Skeletal muscle satellite cell (primary cell): ENCODE results near the gene MBNL3.
"Not testable (repeated sequence)": the region's sequence is repeated elsewhere in the genome, so short reads cannot be mapped to it uniquely, and the experiment has no call there.

Experiments used
- H3K27me3 ChIP-seq: 2 replicates; pipeline ENCODE4 v1.7.0; 2013; ENCODE audit warnings: low read length; ENCODE audit not compliant: control insufficient read depth, insufficient read depth
- H3K36me3 ChIP-seq: 2 replicates; pipeline ENCODE4 v1.7.0; 2013; ENCODE audit warnings: mild to moderate bottlenecking, control low read depth, low read length; ENCODE audit not compliant: insufficient read depth
- H3K4me1 ChIP-seq: 2 replicates; pipeline ENCODE4 v1.7.0; 2013; ENCODE audit warnings: low read length; ENCODE audit not compliant: control insufficient read depth, insufficient read depth
- H3K4me2 ChIP-seq: 2 replicates; pipeline ENCODE4 v1.7.0; 2013; ENCODE audit warnings: mild to moderate bottlenecking, low read length
- H3K4me3 ChIP-seq: 2 replicates; pipeline ENCODE4 v1.7.0; 2013; ENCODE audit warnings: low read length
- H3K9ac ChIP-seq: 2 replicates; pipeline ENCODE4 v1.7.0; 2013; ENCODE audit warnings: mild to moderate bottlenecking, low read depth, low read length, moderate library complexity
- H3K9me3 ChIP-seq: replicated peaks from 2 replicates; pipeline ENCODE4 v1.7.0; 2013; ENCODE audit warnings: mild to moderate bottlenecking, control low read depth, low read length

MBNL3 gene

DNA sequence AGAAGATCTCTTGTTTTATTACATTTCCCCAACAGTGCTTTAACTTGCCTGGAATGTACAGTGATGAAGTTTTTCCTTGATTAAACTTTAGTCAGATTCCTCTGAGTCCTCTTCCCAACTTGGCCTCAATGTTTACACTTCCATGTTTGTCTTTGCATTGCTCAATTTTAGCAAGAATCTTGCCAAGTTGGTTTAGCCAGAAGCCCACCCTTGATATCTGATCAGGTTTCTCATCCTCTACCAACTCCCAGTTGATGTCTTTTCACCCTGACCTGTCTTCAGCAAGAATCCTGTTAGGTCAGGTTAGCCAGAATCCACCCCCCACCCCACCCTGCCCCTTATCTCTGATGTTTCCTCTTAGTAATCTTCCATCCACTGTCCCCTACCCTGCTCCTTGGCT is 120.9 kb downstream of the MBNL3 start:
- Histone ChIP-seq H3K4me3 (no peak overlapping the region), H3K4me2 (no peak overlapping the region), H3K4me1 (no peaks in the 10 kb centered on the region)

DNA sequence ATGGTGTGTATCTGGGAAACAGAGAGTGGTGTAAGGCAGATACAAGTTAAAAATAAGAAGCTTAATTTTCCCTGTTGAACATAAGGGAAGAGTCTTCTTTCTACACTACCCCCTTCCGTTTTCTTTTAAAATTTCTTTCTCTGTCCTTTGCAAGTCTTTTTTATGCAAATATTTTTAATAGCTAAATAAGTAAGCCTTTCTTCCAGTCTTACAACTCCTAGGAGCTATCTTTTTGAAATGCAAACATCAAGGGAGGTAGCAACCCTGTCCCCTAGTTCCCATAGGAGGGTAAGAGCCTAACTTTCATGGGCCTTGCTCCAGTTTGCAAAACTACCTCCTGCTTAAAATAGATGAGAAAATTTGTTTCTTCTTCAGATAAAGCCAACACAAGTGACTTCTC is 121.5 kb downstream of the MBNL3 start:
- Histone ChIP-seq H3K4me2 (no peak overlapping the region), H3K9me3 (no peaks in the 10 kb centered on the region), H3K27me3 (peaks cover 17% of the 10 kb centered on the region), H3K4me3 (no peak overlapping the region), H3K36me3 (no peaks in the 10 kb centered on the region), H3K9ac (no peak overlapping the region), H3K4me1 (no peaks in the 10 kb centered on the region)

More for the DNA sequence above, 120.9 kb downstream of the MBNL3 start:
- H3K27me3 ChIP-seq, result peaks cover 17% of the 10 kb centered on the region
- H3K36me3 ChIP-seq, result no peaks in the 10 kb centered on the region
- no peaks in the 10 kb centered on the region for H3K9me3 ChIP-seq
- no peak overlapping the region for H3K9ac ChIP-seq

DNA sequence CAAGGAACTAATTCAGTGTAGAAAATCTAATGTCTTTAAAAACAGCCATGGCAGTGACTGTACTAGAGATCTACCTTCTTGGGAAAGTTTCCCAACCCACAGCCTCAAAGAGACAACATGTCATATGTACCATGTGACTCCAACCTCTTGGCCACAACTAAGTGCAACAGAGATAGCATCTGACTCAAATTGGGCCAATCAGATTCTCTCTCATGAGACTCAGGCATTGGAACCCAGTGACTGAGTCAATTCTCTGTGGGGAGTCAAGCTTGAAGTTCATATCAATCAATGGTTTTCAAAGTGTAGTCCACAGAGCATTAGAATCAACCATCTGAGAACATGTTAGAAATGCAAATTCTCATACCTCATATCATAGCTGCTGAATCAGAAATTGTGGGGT is 123.3 kb downstream of the MBNL3 start:
- Histone ChIP-seq H3K9ac (no peak overlapping the region), H3K4me1 (no peaks in the 10 kb centered on the region), H3K4me3 (no peak overlapping the region), H3K27me3 (peaks cover 11% of the 10 kb centered on the region), H3K36me3 (no peaks in the 10 kb centered on the region), H3K4me2 (no peak overlapping the region), H3K9me3 (no peaks in the 10 kb centered on the region)

DNA sequence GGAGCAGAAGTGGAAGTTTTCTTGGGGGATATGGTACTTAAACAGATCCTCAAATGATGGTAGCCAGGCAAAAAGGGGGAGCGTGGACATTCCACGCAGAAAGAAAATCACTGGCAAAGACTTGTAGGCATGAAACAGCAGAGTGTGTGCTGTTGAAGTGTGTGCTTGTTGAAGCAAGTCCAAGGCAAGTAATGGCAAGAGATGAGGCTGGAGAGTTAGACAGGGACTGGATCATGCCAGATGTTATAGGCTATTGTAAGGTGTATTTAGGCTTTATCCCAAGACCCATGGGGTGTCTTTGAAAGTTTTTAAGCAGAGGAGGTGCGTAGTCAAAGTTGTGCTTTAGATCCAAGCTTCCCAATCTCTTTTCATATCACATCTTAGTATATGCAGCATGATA is 124.5 kb downstream of the MBNL3 start:
- H3K27me3 ChIP-seq, result peaks cover 4% of the 10 kb centered on the region
- H3K36me3 ChIP-seq, result no peaks in the 10 kb centered on the region
- H3K4me2 ChIP-seq, result no peak overlapping the region
- no peaks in the 10 kb centered on the region for H3K4me1 ChIP-seq
- no peak overlapping the region for H3K9ac ChIP-seq
- H3K9me3 ChIP-seq, result no peaks in the 10 kb centered on the region
- no peak overlapping the region for H3K4me3 ChIP-seq

DNA sequence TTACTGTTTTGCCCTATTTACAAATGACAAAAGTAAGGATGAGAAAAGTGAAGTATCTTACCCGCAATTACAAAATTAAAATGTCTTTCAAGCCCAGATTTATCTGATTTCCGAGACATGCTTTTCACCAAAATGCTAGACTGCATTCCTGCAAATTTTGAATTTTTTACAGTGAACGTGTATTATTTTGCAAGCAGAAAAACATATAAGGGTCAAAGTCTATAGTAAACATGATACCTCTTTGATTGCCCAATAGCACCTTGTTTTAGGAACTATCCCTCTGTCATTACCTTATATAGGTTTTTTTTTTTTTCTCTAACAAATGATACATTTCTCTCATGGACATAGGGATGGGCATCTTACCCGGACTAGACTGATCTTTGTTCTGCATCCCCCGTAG is 135.4 kb downstream of the MBNL3 start:
- Histone ChIP-seq H3K9ac (no peak overlapping the region), H3K27me3 (peaks cover 3% of the 10 kb centered on the region), H3K4me1 (no peaks in the 10 kb centered on the region), H3K4me2 (no peak overlapping the region), H3K36me3 (no peaks in the 10 kb centered on the region), H3K4me3 (no peak overlapping the region), H3K9me3 (no peaks in the 10 kb centered on the region)

DNA sequence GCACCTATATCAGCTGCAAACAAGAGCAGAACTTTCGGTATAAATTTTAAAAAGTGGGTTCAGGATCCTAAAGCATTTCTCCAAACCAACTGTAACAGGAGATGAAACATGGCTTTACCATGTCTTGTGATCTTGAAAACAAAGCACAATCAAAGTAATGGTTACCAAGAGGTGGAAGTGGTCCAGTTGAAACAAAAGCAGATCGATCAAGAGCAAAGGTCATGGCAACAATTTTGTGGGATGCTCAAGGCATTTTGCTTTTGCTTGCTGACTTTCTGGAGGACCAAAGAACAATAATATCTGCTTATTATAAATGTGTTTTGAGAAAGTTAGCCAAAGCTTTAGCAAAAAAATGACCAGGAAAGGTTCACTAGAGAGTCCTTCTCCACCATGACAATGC is 152.7 kb downstream of the MBNL3 start:
- H3K4me3 ChIP-seq, result no peak overlapping the region
- peaks cover 5% of the 10 kb centered on the region for H3K27me3 ChIP-seq

DNA sequence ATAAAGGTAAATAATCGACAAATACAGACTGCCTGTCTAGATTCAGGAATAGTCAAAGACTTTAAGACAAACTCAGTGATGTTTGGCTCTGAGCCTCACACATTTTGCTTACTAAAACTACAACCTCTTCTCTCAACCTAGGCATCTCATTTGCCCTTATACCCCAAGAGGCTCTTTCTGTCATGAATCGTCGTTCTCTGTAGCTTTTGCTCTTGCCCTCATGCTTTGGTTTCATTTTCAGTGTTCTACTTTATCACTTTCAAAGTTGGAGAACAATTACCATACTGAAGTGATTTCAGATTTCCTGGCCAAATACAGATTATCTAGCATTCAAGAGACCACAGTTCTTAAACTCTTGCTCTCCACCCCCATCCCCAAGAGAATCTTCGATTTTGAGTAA is 155.5 kb downstream of the MBNL3 start:
- no peak overlapping the region for H3K9ac ChIP-seq
- H3K9me3 ChIP-seq, result no peaks in the 10 kb centered on the region
- H3K4me3 ChIP-seq, result no peak overlapping the region
- H3K36me3 ChIP-seq, result no peaks in the 10 kb centered on the region
- no peak overlapping the region for H3K4me2 ChIP-seq
- H3K4me1 ChIP-seq, result no peaks in the 10 kb centered on the region
- H3K27me3 ChIP-seq, result peaks cover 5% of the 10 kb centered on the region

More for the DNA sequence above, 152.7 kb downstream of the MBNL3 start:
- H3K36me3 ChIP-seq, result no peaks in the 10 kb centered on the region
- H3K4me2 ChIP-seq, result no peak overlapping the region
- H3K9ac ChIP-seq, result no peak overlapping the region
- no peaks in the 10 kb centered on the region for H3K9me3 ChIP-seq
- H3K4me1 ChIP-seq, result no peaks in the 10 kb centered on the region

DNA sequence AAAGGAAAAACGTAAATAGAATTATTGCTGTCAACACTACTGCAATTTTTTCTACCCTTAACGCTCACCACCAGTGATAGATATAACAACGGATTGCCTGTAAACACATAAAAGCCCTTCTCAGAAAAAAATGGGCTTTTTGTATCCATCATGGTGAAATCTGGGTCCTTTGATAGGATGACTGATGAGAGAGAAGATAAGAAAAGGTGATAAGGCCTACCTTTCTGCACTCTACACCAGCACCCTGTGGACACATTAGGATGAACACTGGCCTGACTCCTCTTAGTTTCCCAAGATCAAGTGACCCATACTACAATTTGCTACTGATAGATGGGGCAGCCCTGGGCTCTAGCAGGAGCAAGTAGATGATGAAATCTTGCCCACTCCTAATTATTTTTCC is 157.3 kb downstream of the MBNL3 start:
- no peak overlapping the region for H3K9ac ChIP-seq
- no peak overlapping the region for H3K4me3 ChIP-seq

DNA sequence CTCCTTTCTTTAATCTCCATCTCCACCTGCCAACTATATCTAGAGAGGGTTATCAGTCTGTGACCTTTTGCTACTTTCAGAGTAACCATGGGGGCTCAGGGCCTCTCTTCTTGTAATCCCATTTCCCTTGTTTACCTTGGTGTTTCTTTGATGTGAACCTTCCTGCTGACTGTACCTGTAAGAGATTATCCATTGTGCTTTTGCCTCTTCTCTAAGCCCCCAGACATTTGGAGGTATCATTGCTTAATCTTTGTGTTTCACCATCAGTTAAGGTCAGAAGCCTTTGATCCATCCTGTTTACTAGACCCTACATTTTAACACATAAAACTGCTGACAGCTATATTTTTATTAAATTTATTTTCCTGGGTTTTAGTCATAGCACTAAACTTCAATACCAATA is 157.8 kb downstream of the MBNL3 start:
- H3K4me1 ChIP-seq, result no peaks in the 10 kb centered on the region
- H3K4me2 ChIP-seq, result no peak overlapping the region
- no peak overlapping the region for H3K9ac ChIP-seq

More for the DNA sequence above, 157.3 kb downstream of the MBNL3 start:
- Histone ChIP-seq H3K9me3 (no peaks in the 10 kb centered on the region), H3K36me3 (no peaks in the 10 kb centered on the region), H3K27me3 (no peaks in the 10 kb centered on the region), H3K4me1 (no peaks in the 10 kb centered on the region), H3K4me2 (no peak overlapping the region)

DNA sequence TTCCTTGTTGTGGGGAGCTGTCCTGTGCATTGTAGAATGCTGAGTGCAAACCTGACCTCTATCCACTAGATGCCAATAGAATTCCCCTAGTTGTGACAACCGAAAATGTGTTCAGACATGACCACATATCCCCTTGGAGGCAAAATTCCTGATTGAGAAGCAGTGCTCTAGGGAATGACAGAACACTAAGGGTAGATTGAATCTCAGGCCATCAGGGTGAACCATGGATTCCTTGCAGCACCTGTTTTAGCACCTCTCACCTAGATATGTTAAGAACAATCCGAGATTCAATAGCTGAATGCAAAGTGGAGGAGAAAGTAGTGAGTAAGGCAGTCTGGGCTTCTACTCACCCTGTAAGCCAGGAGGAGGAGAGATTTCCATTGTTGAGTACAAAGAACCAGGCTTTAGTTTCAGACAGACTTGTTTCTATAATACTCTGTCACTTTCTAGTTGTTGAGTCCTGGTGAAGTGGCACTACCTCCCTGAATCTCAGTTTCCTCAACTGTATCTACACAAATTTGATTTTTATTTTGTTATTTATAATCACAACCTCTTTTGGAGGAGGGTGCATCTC is 158.6 kb downstream of the MBNL3 start:
- no peaks in the 10 kb centered on the region for H3K36me3 ChIP-seq
- no peak overlapping the region for H3K4me3 ChIP-seq
- no peak overlapping the region for H3K4me2 ChIP-seq
- H3K4me1 ChIP-seq, result no peaks in the 10 kb centered on the region
- no peaks in the 10 kb centered on the region for H3K27me3 ChIP-seq
- no peaks in the 10 kb centered on the region for H3K9me3 ChIP-seq
- no peak overlapping the region for H3K9ac ChIP-seq

More for the DNA sequence above, 157.8 kb downstream of the MBNL3 start:
- Histone ChIP-seq H3K4me3 (no peak overlapping the region), H3K36me3 (no peaks in the 10 kb centered on the region), H3K9me3 (no peaks in the 10 kb centered on the region), H3K27me3 (no peaks in the 10 kb centered on the region)

DNA sequence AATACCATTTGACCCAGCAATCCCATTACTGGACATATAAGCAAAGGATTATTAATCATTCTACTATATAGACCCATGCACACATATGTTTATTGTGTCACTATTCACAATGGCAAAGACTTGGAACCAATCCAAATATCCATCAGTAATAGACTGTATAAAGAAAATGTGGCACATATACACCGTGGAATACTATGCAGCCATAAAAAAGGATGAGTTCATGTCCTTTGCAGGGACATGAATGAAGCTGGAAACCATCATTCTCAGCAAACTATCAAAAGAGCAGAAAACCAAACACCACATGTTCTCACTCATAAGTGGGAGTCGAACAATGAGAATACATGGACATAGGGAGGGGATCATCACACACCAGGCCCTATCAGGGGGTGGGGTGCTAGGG is 161.9 kb downstream of the MBNL3 start:
- not testable (repeated sequence) for H3K4me1 ChIP-seq, H3K9me3 ChIP-seq, H3K36me3 ChIP-seq, H3K4me3 ChIP-seq, H3K9ac ChIP-seq, H3K27me3 ChIP-seq, H3K4me2 ChIP-seq
